NB4 (cell line): Measurements from ENCODE around the gene GPR17.

Experiments
- DNase-seq: peaks from one replicate; pipeline ENCODE4 v3.0.0; 2010; ENCODE audit warnings: low read depth
- H3K4me3 ChIP-seq: one replicate; pipeline ENCODE4 v1.5.1; 2011; ENCODE audit warnings: mild to moderate bottlenecking, low read depth, low read length, moderate library complexity
- CTCF ChIP-seq: IDR thresholded peaks from one replicate; pipeline ENCODE4 v1.5.1; 2012; ENCODE audit warnings: low read depth, low read length
- MAX ChIP-seq: IDR thresholded peaks from 2 replicates; pipeline ENCODE4 v1.6.1; 2011; ENCODE audit warnings: low read depth, low read length
- MYC ChIP-seq: IDR thresholded peaks from 2 replicates; pipeline ENCODE4 v1.6.1; 2011; ENCODE audit warnings: low read depth, low read length
- POLR2A ChIP-seq: IDR thresholded peaks from 2 replicates; pipeline ENCODE4 v1.6.1; 2011; ENCODE audit warnings: mild to moderate bottlenecking; ENCODE audit not compliant: insufficient read length; ENCODE audit errors: extremely low read depth

Gene GPR17

GRCh38 chr2:127645395-127646291 lies at the start of gene GPR17:
Gene GPR17, plus strand, starts transcription at chr2:127646153. Its CDS starts 4,583 bp downstream, at chr2:127650736.
- TF ChIP-seq MAX (no peak), MYC (no peak)
- no peak for DNase-seq
- H3K4me3 ChIP-seq, result no peak within 1 kb of the TSS

- TF ChIP-seq POLR2A, result no peak
- TF ChIP-seq CTCF, result no peak
- no peak for TF ChIP-seq MAX
- TF ChIP-seq MYC, result no peak
- no peak overlapping the region for H3K4me3 ChIP-seq
- no peak for DNase-seq
These were observed 49.5 kb upstream of the GPR17 start for GRCh38 chr2:127596311-127597045.

GRCh38 chr2:127597046-127597983 lies 48.6 kb upstream of the GPR17 start:
- no peak overlapping the region for H3K4me3 ChIP-seq
- DNase-seq, result no peak
- TF ChIP-seq MAX (no peak), POLR2A (no peak), CTCF (no peak), MYC (no peak)

GRCh38 chr2:127597984-127598380 lies 48.0 kb upstream of the GPR17 start:
- H3K4me3 ChIP-seq, result no peak overlapping the region
- no peak for TF ChIP-seq CTCF
- TF ChIP-seq MAX, result no peak
- no peak for TF ChIP-seq POLR2A
- no peak for TF ChIP-seq MYC
- DNase-seq, result no peak

GRCh38 chr2:127598711-127599110 lies 47.2 kb upstream of the GPR17 start:
- no peak for TF ChIP-seq MYC
- TF ChIP-seq MAX, result no peak
- TF ChIP-seq POLR2A, result no peak
- TF ChIP-seq CTCF, result no peak
- no peak overlapping the region for H3K4me3 ChIP-seq
- no peak for DNase-seq
